ENCODE results near the gene PLCD3.

PLCD3 gene

GRCh38 chr17:45098869-45099616, 33.3 kb downstream of the PLCD3 start:
- DNase-seq = peak; percentile 54 to 73 (median 58)

GRCh38 chr17:45098081-45098868, 34.0 kb downstream of the PLCD3 start:
- DNase-seq = no peak

GRCh38 chr17:45096926-45097325, 35.4 kb downstream of the PLCD3 start:
- no peak for DNase-seq

GRCh38 chr17:45096141-45096540, 36.2 kb downstream of the PLCD3 start:
- no peak for DNase-seq

- DNase-seq = no peak
Observed at GRCh38 chr17:45093444-45094110, 38.7 kb downstream of the PLCD3 start.

GRCh38 chr17:45092911-45093430, 39.3 kb downstream of the PLCD3 start:
- no peak for DNase-seq

GRCh38 chr17:45091778-45092425, 40.4 kb downstream of the PLCD3 start:
- DNase-seq = no peak

GRCh38 chr17:45090711-45091110, 41.6 kb downstream of the PLCD3 start:
- DNase-seq = no peak

GRCh38 chr17:45088741-45089140, 43.6 kb downstream of the PLCD3 start:
- DNase-seq = no peak

- DNase-seq = no peak
Observed at GRCh38 chr17:45087978-45088377, 44.3 kb downstream of the PLCD3 start.

- DNase-seq = no peak
Observed at GRCh38 chr17:45087504-45087975, 44.8 kb downstream of the PLCD3 start.

GRCh38 chr17:45086865-45087503, 45.3 kb downstream of the PLCD3 start:
- DNase-seq = no peak

- DNase-seq = no peak
Observed at GRCh38 chr17:45086391-45086790, 45.9 kb downstream of the PLCD3 start.

GRCh38 chr17:45081047-45081703, 51.1 kb downstream of the PLCD3 start:
- no peak for DNase-seq

- no peak for DNase-seq
Observed at GRCh38 chr17:45077643-45078042, 54.7 kb downstream of the PLCD3 start.

GRCh38 chr17:45073414-45074070, 58.8 kb downstream of the PLCD3 start:
- DNase-seq = no peak

GRCh38 chr17:45070809-45071208, 61.5 kb downstream of the PLCD3 start:
- DNase-seq = no peak

GRCh38 chr17:45070001-45070400, 62.3 kb downstream of the PLCD3 start:
- DNase-seq = no peak

- DNase-seq = no peak
Observed at GRCh38 chr17:45067637-45068036, 64.7 kb downstream of the PLCD3 start.

GRCh38 chr17:45063198-45063597, 69.1 kb downstream of the PLCD3 start:
- DNase-seq = no peak

- DNase-seq = no peak
Observed at GRCh38 chr17:45061606-45062205, 70.6 kb downstream of the PLCD3 start.
